H1 (cell line): ENCODE results near the gene KCTD2. TPM values are rescaled to one million over a fixed set of nuclear protein-coding genes. Genes with fewer than 3 reads are reported as not detected.

Experiments
- JUN ChIP-seq: IDR thresholded peaks from 2 replicates; pipeline ENCODE4 v1.6.1; 2011; ENCODE audit warnings: low read depth, mild to moderate bottlenecking, improper control_type of control experiment, low read length
- SIN3A ChIP-seq, 2 experiments: IDR thresholded peaks in 1 of 2; conservative IDR thresholded peaks in 1 of 2; 2 replicates each; pipeline ENCODE4 v1.6.1; 2011 to 2012; ENCODE audit warnings: low read length in 2 of 2, improper control_type of control experiment in 1 of 2, low read depth in 1 of 2, mild to moderate bottlenecking in 1 of 2
- SP4 ChIP-seq: IDR thresholded peaks from 2 replicates; pipeline ENCODE4 v1.6.1; 2012; ENCODE audit warnings: low read length, inconsistent platforms
- polyA plus RNA-seq, 7 experiments: library from polyadenylated mRNA; depleted of rRNA in 3 of 7; stranded (reverse) in 5 of 7; unstranded in 2 of 7; fragments of >200 nt in 5 of 7; fragments of 200-250 nt in 2 of 7; gene quantifications; 1 replicate in 5 of 7; 2 replicates in 1 of 7; 4 replicates in 1 of 7; pipeline versions ENCODE4 v1.2.1 to v1.2.3, GENCODE V29; 2011 to 2013; ENCODE audit warnings: missing spikeins in 2 of 7, mixed read lengths in 2 of 7
- total RNA-seq: library from RNA; stranded (reverse); fragmentation: NEBNext Ultra II Directional; extraction: Animal tissue kit (Norgen Biotek cat#: 25700); gene quantifications from 2 replicates; pipeline ENCODE4 v1.2.1, GENCODE V29; 2021

The KCTD2 gene
- total and polyA plus RNA-seq, 2 of the 8 experiments (the other 6 are each of a cell fraction or from before 2014, with no cell fraction given) = 33.7 to 36.8 TPM

- no peak for TF ChIP-seq SIN3A (conservative IDR thresholded peaks at IDR 0.05 in 1 of 2, IDR thresholded peaks at IDR 0.05 in 1 of 2; ENCODE audit: low read depth in 1 of 2, low read length in 2 of 2)
- no peak for TF ChIP-seq SP4
- no peak for TF ChIP-seq JUN
Observed at GRCh38 chr17:75097865-75098264, 50.8 kb downstream of the KCTD2 start (continued).
